ENCODE measurements around the gene FMNL2.

FMNL2 gene

GRCh38 chr2:152559008-152559407 lies 224.0 kb downstream of the FMNL2 start:
- TF ChIP-seq CTCF (conservative IDR thresholded peaks at IDR 0.05; ENCODE audit: control insufficient read depth, insufficient read depth, low read depth, low read length) = no peak
- H3K4me3 ChIP-seq (ENCODE audit: control insufficient read depth, low read depth, low read length) = no peak overlapping the region
- no peak for DNase-seq (ENCODE audit: low read depth)

- DNase-seq (ENCODE audit: low read depth) = peak; percentile 84
- no peak for TF ChIP-seq CTCF (conservative IDR thresholded peaks at IDR 0.05; ENCODE audit: control insufficient read depth, insufficient read depth, low read depth, low read length)
Measured at GRCh38 chr2:152560166-152560565, 225.2 kb downstream of the FMNL2 start.

GRCh38 chr2:152560873-152561595 lies 226.1 kb downstream of the FMNL2 start:
- no peak overlapping the region for H3K4me3 ChIP-seq (ENCODE audit: control insufficient read depth, low read depth, low read length)
- DNase-seq (ENCODE audit: low read depth) = no peak
- no peak for TF ChIP-seq CTCF (conservative IDR thresholded peaks at IDR 0.05; ENCODE audit: control insufficient read depth, insufficient read depth, low read depth, low read length)

More at GRCh38 chr2:152560166-152560565, 225.2 kb downstream of the FMNL2 start:
- H3K4me3 ChIP-seq (ENCODE audit: control insufficient read depth, low read depth, low read length) = no peak overlapping the region

GRCh38 chr2:152562198-152562884 lies 227.4 kb downstream of the FMNL2 start:
- no peak for TF ChIP-seq CTCF (conservative IDR thresholded peaks at IDR 0.05; ENCODE audit: control insufficient read depth, insufficient read depth, low read depth, low read length)
- H3K4me3 ChIP-seq (ENCODE audit: control insufficient read depth, low read depth, low read length) = no peak overlapping the region
- DNase-seq (ENCODE audit: low read depth) = no peak

- no peak overlapping the region for H3K4me3 ChIP-seq (ENCODE audit: control insufficient read depth, low read depth, low read length)
- DNase-seq (ENCODE audit: low read depth) = no peak
- TF ChIP-seq CTCF (conservative IDR thresholded peaks at IDR 0.05; ENCODE audit: control insufficient read depth, insufficient read depth, low read depth, low read length) = no peak
Measured at GRCh38 chr2:152563764-152564163, 228.8 kb downstream of the FMNL2 start.

- H3K4me3 ChIP-seq (ENCODE audit: control insufficient read depth, low read depth, low read length) = no peak overlapping the region
- no peak for DNase-seq (ENCODE audit: low read depth)
- no peak for TF ChIP-seq CTCF (conservative IDR thresholded peaks at IDR 0.05; ENCODE audit: control insufficient read depth, insufficient read depth, low read depth, low read length)
Measured at GRCh38 chr2:152564754-152565551, 230.0 kb downstream of the FMNL2 start.

All from fibroblast of mammary gland (primary cell).